CD14-positive monocyte (primary cell): ENCODE measurements around the gene TYW1. TPM values are rescaled to one million over a fixed set of nuclear protein-coding genes. Genes with fewer than 3 reads are reported as not detected.
"Not testable (repeated sequence)": the region's sequence is repeated elsewhere in the genome, so short reads cannot be mapped to it uniquely, and the experiment has no call there.

Experiments
- DNase-seq, 3 donors: peaks; one replicate each; pipeline ENCODE4 v3.0.0-alpha.2; 2011 to 2022
- H2AFZ ChIP-seq: 2 replicates; pipeline ENCODE4 v1.6.0; 2012; ENCODE audit warnings: mild to moderate bottlenecking, low read depth, low read length, inconsistent platforms; ENCODE audit not compliant: insufficient read depth, poor library complexity, severe bottlenecking
- H3K27ac ChIP-seq, 2 donors: 1 replicate in 1 of 2; 2 replicates in 1 of 2; pipeline ENCODE4 v1.5.1; 2012 to 2013; ENCODE audit warnings: low read length in 2 of 2, control low read depth in 1 of 2, inconsistent platforms in 1 of 2, low read depth in 1 of 2, mild to moderate bottlenecking in 1 of 2
- H3K27me3 ChIP-seq, 2 donors: one replicate each; pipeline versions ENCODE4 v1.6.0 to v1.6.1; 2011 to 2013; ENCODE audit warnings: low read length in 2 of 2; ENCODE audit not compliant: control insufficient read depth in 2 of 2, insufficient read depth in 2 of 2
- H3K36me3 ChIP-seq, 2 donors: replicated peaks in 1 of 2; 1 replicate in 1 of 2; 2 replicates in 1 of 2; pipeline versions ENCODE4 v1.5.1 to v1.6.1; 2012 to 2013; ENCODE audit warnings: low read length in 2 of 2, control low read depth in 1 of 2, inconsistent platforms in 1 of 2, mild to moderate bottlenecking in 1 of 2; ENCODE audit not compliant: insufficient read depth in 2 of 2, control insufficient read depth in 1 of 2
- H3K4me1 ChIP-seq, 2 donors: 1 replicate in 1 of 2; 2 replicates in 1 of 2; pipeline versions ENCODE4 v1.5.1 to v1.6.1; 2012 to 2013; ENCODE audit warnings: low read length in 2 of 2, control low read depth in 1 of 2, inconsistent platforms in 1 of 2, mild to moderate bottlenecking in 1 of 2, moderate library complexity in 1 of 2; ENCODE audit not compliant: insufficient read depth in 2 of 2, control insufficient read depth in 1 of 2
- H3K4me2 ChIP-seq: replicated peaks from 2 replicates; pipeline ENCODE3; 2012; ENCODE audit warnings: low read length, moderate library complexity, mild to moderate bottlenecking; ENCODE audit not compliant: poor library complexity, severe bottlenecking; ENCODE audit errors: extremely low read depth
- H3K4me3 ChIP-seq, 3 experiments: fragments of 200-600 bp in 1 of 3; sonication (generic) in 1 of 3; replicated peaks in 1 of 3; 1 replicate in 2 of 3; 2 replicates in 1 of 3; pipeline ENCODE4 v1.5.1; 2011 to 2013; ENCODE audit warnings: low read length in 3 of 3, mild to moderate bottlenecking in 3 of 3, control low read depth in 2 of 3, low read depth in 2 of 3, inconsistent platforms in 1 of 3, moderate library complexity in 1 of 3
- H3K79me2 ChIP-seq: 2 replicates; pipeline ENCODE4 v1.6.0; 2012; ENCODE audit warnings: mild to moderate bottlenecking, control low read depth, inconsistent platforms, low read length, moderate library complexity; ENCODE audit not compliant: insufficient read depth
- H3K9ac ChIP-seq: 2 replicates; pipeline ENCODE4 v1.6.0; 2017; ENCODE audit warnings: low read length, mild to moderate bottlenecking; ENCODE audit not compliant: insufficient read depth, poor library complexity, severe bottlenecking
- H3K9me3 ChIP-seq, 2 donors: replicated peaks in 1 of 2; 1 replicate in 1 of 2; 2 replicates in 1 of 2; pipeline versions ENCODE4 v1.5.1 to v1.6.1; 2012 to 2013; ENCODE audit warnings: low read length in 2 of 2, control low read depth in 1 of 2; ENCODE audit not compliant: control insufficient read depth in 1 of 2, insufficient read depth in 1 of 2
- H4K20me1 ChIP-seq: 2 replicates; pipeline ENCODE4 v1.6.0; 2012; ENCODE audit warnings: mild to moderate bottlenecking, low read length, control low read depth, moderate library complexity; ENCODE audit not compliant: insufficient read depth
- H3K27ac Mint-ChIP-seq, 7 donors: one replicate each; pipeline ENCODE4 v1.8.0; 2020; ENCODE audit warnings: mild to moderate bottlenecking in 7 of 7, mixed read lengths in 7 of 7, moderate library complexity in 6 of 7, inconsistent platforms in 2 of 7
- H3K27me3 Mint-ChIP-seq, 3 donors: one replicate each; pipeline ENCODE4 v1.8.0; 2021 to 2022; ENCODE audit warnings: low read depth in 3 of 3, mild to moderate bottlenecking in 3 of 3, mixed read lengths in 3 of 3, moderate library complexity in 3 of 3, inconsistent platforms in 1 of 3
- H3K36me3 Mint-ChIP-seq, 2 donors: one replicate each; pipeline ENCODE4 v1.8.0; 2020; ENCODE audit warnings: mixed read lengths in 2 of 2, inconsistent platforms in 1 of 2, mild to moderate bottlenecking in 1 of 2
- H3K4me1 Mint-ChIP-seq: one replicate; pipeline ENCODE4 v1.8.0; 2020; ENCODE audit warnings: mild to moderate bottlenecking, mixed read lengths
- H3K4me3 Mint-ChIP-seq, 2 donors: one replicate each; pipeline ENCODE4 v1.8.0; 2020; ENCODE audit warnings: mild to moderate bottlenecking in 2 of 2, mixed read lengths in 2 of 2, moderate library complexity in 1 of 2
- H3K9me3 Mint-ChIP-seq, 7 donors: one replicate each; pipeline ENCODE4 v1.8.0; 2020 to 2022; ENCODE audit warnings: mixed read lengths in 7 of 7, mild to moderate bottlenecking in 6 of 7, moderate library complexity in 6 of 7, inconsistent platforms in 2 of 7
- WGBS: methylation state at CpG from one replicate; pipeline ENCODE4 v1.1.5; 2013; ENCODE audit warnings: missing lambda C conversion rate; ENCODE audit not compliant: insufficient coverage; 5-methylcytosine and 5-hydroxymethylcytosine counted together
- intact Hi-C, 2 donors: fragments of 100-400 bp; cut with micrococcal nuclease; formaldehyde crosslinking; loops; one replicate each; pipeline versions ENCODE4 v1.15.0 to v1.15.1; 2023
- polyA plus RNA-seq, 3 donors: library from polyadenylated mRNA; depleted of rRNA in 1 of 3; unstranded in 2 of 3; stranded (reverse) in 1 of 3; fragments of 300-500 nt in 2 of 3; fragments of >200 nt in 1 of 3; fragmentation: Illumina TruSeq in 2 of 3; gene quantifications; 1 replicate in 2 of 3; 2 replicates in 1 of 3; pipeline ENCODE4 v1.2.3, GENCODE V29; 2012 to 2021

TYW1 gene
- polyA plus RNA-seq, 3 donors = 6.3 to 9.0 (median 7.2) TPM

DNA sequence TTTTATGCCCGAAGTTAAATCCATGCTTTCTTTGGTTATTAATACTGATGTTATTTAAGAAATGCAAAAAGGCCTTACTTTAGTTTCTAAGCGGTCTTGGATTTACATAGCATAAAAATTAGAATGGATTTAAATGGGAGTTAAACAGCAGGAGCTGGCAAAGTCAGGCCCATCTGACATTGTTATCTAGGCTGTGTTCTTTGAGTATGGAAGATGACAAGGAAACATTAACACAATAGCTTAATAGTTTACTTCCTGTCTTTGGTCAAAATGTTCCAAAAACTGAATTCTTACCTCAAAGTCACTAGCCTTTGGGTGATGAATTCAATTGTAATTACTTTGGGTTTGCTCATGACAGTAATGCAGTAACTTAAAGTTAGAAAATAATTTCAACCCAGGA, 123.9 kb downstream of the TYW1 start:
- H3K4me1 Mint-ChIP-seq, H3K9me3 Mint-ChIP-seq, H3K4me3 Mint-ChIP-seq, H3K27ac ChIP-seq, H3K4me1 ChIP-seq, H3K27ac Mint-ChIP-seq, DNase-seq, H3K9ac ChIP-seq, H3K27me3 ChIP-seq, intact Hi-C loops, H3K4me3 ChIP-seq, H3K27me3 Mint-ChIP-seq, H2AFZ ChIP-seq, H3K4me2 ChIP-seq, H4K20me1 ChIP-seq, H3K9me3 ChIP-seq, H3K79me2 ChIP-seq: not testable (repeated sequence)
- no CpG with 5 or more reads among the region's 2 CpGs for WGBS
- peaks cover 39 to 54% of the 10 kb centered on the region in 2 donors for H3K36me3 Mint-ChIP-seq
- peaks cover 8 to 25% of the 10 kb centered on the region in 2 donors for H3K36me3 ChIP-seq

DNA sequence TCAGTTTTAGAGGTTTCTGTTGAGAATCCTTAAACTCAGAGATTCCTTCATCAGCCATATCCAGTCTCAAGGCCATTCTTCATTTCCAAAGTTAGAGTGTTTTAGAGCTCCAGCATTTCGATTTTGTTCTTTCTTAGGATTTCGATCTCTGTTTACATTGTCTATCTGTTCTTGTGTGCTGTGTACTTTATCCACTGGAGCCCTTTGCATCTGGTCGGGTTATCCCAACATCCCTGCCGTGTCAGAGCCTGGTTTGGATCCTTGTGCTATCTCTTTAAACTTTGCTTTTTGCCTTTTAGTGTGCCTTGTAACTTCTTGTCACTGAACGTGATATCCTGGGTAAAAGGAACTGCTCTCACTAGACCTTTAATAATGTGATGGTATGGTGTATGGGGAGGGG, 131.6 kb downstream of the TYW1 start:
- H2AFZ ChIP-seq, H3K27me3 Mint-ChIP-seq, H3K4me2 ChIP-seq, H3K4me3 Mint-ChIP-seq, H3K27ac ChIP-seq, intact Hi-C loops, H4K20me1 ChIP-seq, H3K36me3 ChIP-seq, H3K9me3 Mint-ChIP-seq, H3K4me3 ChIP-seq, H3K27me3 ChIP-seq, H3K9ac ChIP-seq, H3K79me2 ChIP-seq, H3K9me3 ChIP-seq: not testable (repeated sequence)
- H3K4me1 ChIP-seq = peaks cover 13 to 14% of the 10 kb centered on the region in 2 donors
- peak overlapping the region in 5 of 7 donors; percentile 5 to 90 (median 71) for H3K27ac Mint-ChIP-seq
- DNase-seq = peak in 1 of 3 donors; percentile 12
- WGBS = no CpG with 5 or more reads among the region's 5 CpGs
- H3K4me1 Mint-ChIP-seq = peaks cover 15% of the 10 kb centered on the region
- H3K36me3 Mint-ChIP-seq = peaks cover 22 to 25% of the 10 kb centered on the region in 2 donors

DNA sequence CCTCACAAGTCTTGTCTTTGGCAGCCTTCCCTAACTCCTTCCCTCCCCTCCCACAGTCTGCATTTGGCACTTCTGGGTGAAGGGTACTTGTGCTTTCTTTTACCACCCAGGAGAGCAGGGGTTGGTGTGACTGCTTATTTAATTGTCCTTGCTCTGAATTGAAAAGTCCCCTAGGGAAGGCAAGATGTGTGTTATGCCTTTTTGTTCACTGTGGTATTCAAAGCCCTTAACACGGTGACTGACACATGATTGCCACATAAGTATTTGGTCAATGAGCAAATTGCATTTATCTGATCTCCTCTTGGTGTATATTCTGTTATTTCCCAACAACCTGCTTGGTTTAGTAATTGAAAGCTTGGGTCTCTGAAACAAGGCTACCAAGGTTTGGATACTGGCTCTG, 134.1 kb downstream of the TYW1 start:
- peak in 1 of 3 donors; percentile 41 for DNase-seq
- H3K27me3 Mint-ChIP-seq, H3K79me2 ChIP-seq, H2AFZ ChIP-seq, intact Hi-C loops, H3K9me3 Mint-ChIP-seq, H3K9me3 ChIP-seq, H3K36me3 ChIP-seq, H3K27me3 ChIP-seq, H3K4me3 ChIP-seq, H3K4me3 Mint-ChIP-seq, H3K9ac ChIP-seq, H3K27ac ChIP-seq, H3K4me2 ChIP-seq, H4K20me1 ChIP-seq: not testable (repeated sequence)
- H3K36me3 Mint-ChIP-seq = peaks cover 13 to 18% of the 10 kb centered on the region in 2 donors
- peaks cover 15% of the 10 kb centered on the region for H3K4me1 Mint-ChIP-seq
- WGBS = no CpG with 5 or more reads among the region's 1 CpG
- peaks cover 13 to 14% of the 10 kb centered on the region in 2 donors for H3K4me1 ChIP-seq
- H3K27ac Mint-ChIP-seq = peak overlapping the region in 1 of 7 donors; percentile 50

DNA sequence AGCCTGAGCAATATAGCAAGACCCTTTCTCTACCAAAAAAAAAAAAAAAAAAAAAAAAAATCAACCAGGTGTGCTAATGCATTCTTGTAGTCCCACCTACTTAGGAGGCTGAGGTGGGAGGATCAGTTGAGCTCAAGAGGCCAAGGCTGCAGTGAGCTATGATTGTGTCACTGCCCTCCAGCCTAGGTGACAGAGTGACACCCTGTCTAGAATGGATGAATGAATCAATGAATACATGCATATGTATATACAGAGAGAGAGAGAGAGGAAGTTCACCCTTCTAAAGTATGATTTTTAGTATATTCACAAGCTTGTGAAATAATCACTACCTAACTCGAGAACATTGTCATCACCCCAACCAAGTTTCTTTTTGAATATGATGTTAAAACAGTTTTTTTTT, 138.3 kb downstream of the TYW1 start:
- H3K27me3 Mint-ChIP-seq, H3K9me3 Mint-ChIP-seq, H3K27ac ChIP-seq, H3K4me2 ChIP-seq, H3K4me3 ChIP-seq, DNase-seq, H3K4me1 ChIP-seq, H3K36me3 ChIP-seq, intact Hi-C loops, H3K4me1 Mint-ChIP-seq, H3K79me2 ChIP-seq, H3K27ac Mint-ChIP-seq, H3K9ac ChIP-seq, H3K27me3 ChIP-seq, H3K9me3 ChIP-seq, H3K4me3 Mint-ChIP-seq, H4K20me1 ChIP-seq, H2AFZ ChIP-seq: not testable (repeated sequence)
- peaks cover 17 to 25% of the 10 kb centered on the region in 2 donors for H3K36me3 Mint-ChIP-seq
- WGBS = no CpG with 5 or more reads among the region's 1 CpG
